Esophagus (tissue), 2 donors: Measurements from ENCODE around the gene AP5B1. TPM values are rescaled to one million over a fixed set of nuclear protein-coding genes. Genes with fewer than 3 reads are reported as not detected.

Experiments
- H3K27ac ChIP-seq, 2 donors: one replicate each; pipeline ENCODE4 v1.5.1; 2013; ENCODE audit warnings: low read depth in 2 of 2, mild to moderate bottlenecking in 2 of 2, inconsistent platforms in 1 of 2, low read length in 1 of 2, moderate library complexity in 1 of 2
- H3K27me3 ChIP-seq, 2 donors: one replicate each; pipeline ENCODE4 v1.6.1; 2013; ENCODE audit warnings: low read length in 2 of 2, control low read depth in 1 of 2, mild to moderate bottlenecking in 1 of 2; ENCODE audit not compliant: insufficient read depth in 2 of 2, control insufficient read depth in 1 of 2
- H3K36me3 ChIP-seq, 2 donors: one replicate each; pipeline ENCODE4 v1.6.1; 2013; ENCODE audit warnings: low read length in 1 of 2; ENCODE audit not compliant: control insufficient read depth in 2 of 2, insufficient read depth in 2 of 2
- H3K4me1 ChIP-seq, 2 donors: one replicate each; pipeline ENCODE4 v1.6.1; 2013; ENCODE audit warnings: low read length in 1 of 2; ENCODE audit not compliant: control insufficient read depth in 2 of 2, insufficient read depth in 2 of 2
- H3K4me3 ChIP-seq, 2 donors: one replicate each; pipeline ENCODE4 v1.5.1; 2013; ENCODE audit warnings: low read length in 2 of 2, mild to moderate bottlenecking in 2 of 2, low read depth in 1 of 2, moderate library complexity in 1 of 2
- H3K9me3 ChIP-seq, 2 donors: one replicate each; pipeline ENCODE4 v1.6.1; 2013; ENCODE audit warnings: mild to moderate bottlenecking in 2 of 2, low read depth in 1 of 2, low read length in 1 of 2, moderate library complexity in 1 of 2; ENCODE audit not compliant: control insufficient read depth in 2 of 2, insufficient read depth in 1 of 2
- WGBS, 2 donors: extraction: QIAGEN DNeasy Blood & Tissue Kit; methylation state at CpG; one replicate each; pipeline ENCODE4 v1.1.7; 2013; 5-methylcytosine and 5-hydroxymethylcytosine counted together
- polyA plus RNA-seq, 2 donors: library from polyadenylated mRNA; stranded (reverse); fragments of 200-250 nt; gene quantifications; one replicate each; pipeline ENCODE4 v1.2.3, GENCODE V29; 2013
- donor health status: healthy with polysubstance abuse.
- donor health status: Bipolar disorder and iron deficiency.

The AP5B1 gene
- polyA plus RNA-seq, 2 donors: 10.1 to 10.9 TPM

DNA sequence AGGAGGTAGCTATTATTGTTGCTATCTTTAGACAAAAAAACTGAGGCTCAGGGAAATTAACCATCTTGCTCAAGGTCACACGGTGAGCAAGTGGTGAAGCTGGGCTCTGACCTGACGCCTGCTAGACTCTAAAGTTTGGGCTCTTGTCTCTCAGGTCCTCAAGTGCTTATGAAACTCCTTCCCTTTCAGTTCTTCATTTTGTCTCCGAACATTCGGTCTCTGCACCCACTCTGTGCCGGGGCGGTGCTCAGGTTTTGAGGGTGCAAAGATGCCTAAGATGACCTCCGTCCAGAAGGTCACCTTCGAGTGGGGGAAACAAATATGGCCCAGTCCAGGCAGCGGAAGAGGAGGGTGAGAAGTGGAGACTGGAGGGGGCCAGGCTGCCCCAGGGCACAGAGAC, 22.1 kb upstream of the AP5B1 start:
- 80 to 86% methylated on average over 9 of the region's 9 CpGs for WGBS, 2 donors

DNA sequence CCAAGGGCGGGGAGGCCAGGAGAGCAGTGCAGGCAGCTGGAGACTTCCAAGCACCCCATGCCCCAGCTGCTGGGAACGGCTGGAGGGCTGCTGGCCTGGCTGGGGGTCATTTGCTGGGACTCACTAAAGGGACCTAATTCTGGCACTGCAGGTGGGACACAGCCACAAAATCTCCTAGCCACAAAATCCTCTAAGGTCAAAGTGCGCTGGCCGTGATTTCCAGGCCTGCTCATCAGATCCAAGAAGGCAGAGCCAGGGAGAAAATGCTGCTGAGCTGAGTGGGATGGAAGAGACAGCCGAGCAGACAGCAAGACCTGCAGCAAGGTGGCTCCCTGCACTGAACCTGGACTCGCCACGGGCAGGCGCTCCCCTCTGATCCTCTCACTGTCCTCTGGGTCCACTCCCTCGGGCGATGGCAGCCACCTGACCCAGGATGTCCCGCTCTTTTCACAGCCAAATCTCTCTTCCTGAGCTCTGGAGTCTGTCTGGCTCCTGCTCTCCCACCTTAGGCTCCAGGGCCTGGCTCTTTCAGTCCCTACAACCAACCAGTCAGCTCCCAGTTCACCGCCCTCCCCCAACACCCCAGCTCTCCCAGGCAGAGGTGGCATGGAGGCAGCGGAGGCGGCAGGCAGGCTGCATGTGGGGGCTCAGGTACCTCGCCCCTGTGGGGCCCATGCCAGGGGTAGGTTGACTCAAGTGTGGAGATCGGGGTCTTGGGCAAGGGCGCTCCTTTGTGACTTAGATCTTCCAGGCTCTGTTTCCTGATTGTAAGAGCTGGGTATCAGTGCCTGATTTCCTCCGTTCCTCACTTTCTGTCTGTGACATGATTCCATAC, 20.6 kb upstream of the AP5B1 start:
- WGBS, 2 donors: 81% methylated on average over 18 of the region's 18 CpGs
- H3K27me3 ChIP-seq: no peaks in the 10 kb centered on the region
- peaks cover 0 to 3% of the 10 kb centered on the region in 2 donors for H3K4me1 ChIP-seq
- H3K4me3 ChIP-seq: no peak overlapping the region
- H3K27ac ChIP-seq: no peak overlapping the region
- peaks cover 0 to 9% of the 10 kb centered on the region in 2 donors for H3K36me3 ChIP-seq
- no peaks in the 10 kb centered on the region for H3K9me3 ChIP-seq

More for the DNA sequence above, 22.1 kb upstream of the AP5B1 start:
- H3K36me3 ChIP-seq: peaks cover 0 to under 1% of the 10 kb centered on the region in 2 donors
- H3K4me1 ChIP-seq: peaks cover 0 to 1% of the 10 kb centered on the region in 2 donors
- no peaks in the 10 kb centered on the region for H3K9me3 ChIP-seq
- H3K27me3 ChIP-seq: no peaks in the 10 kb centered on the region
- H3K27ac ChIP-seq: no peak overlapping the region
- H3K4me3 ChIP-seq: no peak overlapping the region

DNA sequence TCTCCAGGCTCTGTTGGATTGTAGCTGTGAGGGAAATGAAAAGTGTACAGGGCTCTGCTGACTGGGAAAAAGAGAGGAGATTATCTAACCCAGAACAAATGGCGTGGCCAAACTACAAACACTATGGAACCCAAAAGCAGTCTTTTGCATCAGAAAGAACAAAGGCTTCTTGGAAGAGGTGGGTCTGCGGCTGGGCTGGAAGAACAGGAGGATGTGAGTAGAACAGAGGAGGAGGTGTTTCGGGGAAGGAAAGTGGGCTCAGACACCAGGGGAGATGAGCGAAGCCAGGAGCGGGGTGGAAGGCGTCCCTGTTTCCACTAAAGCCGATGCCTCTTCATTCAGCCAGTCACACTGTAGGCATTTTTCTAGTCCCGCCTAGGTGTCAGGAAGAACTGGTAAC, 18.1 kb upstream of the AP5B1 start:
- no peaks in the 10 kb centered on the region for H3K9me3 ChIP-seq
- H3K27ac ChIP-seq: peak overlapping the region in 1 of 2 donors; percentile 17
- peaks cover 0 to 23% of the 10 kb centered on the region in 2 donors for H3K36me3 ChIP-seq
- H3K4me1 ChIP-seq: peaks cover 0 to 11% of the 10 kb centered on the region in 2 donors
- H3K27me3 ChIP-seq: no peaks in the 10 kb centered on the region
- 91 to 92% methylated on average over 8 of the region's 8 CpGs for WGBS, 2 donors
- no peak overlapping the region for H3K4me3 ChIP-seq

DNA sequence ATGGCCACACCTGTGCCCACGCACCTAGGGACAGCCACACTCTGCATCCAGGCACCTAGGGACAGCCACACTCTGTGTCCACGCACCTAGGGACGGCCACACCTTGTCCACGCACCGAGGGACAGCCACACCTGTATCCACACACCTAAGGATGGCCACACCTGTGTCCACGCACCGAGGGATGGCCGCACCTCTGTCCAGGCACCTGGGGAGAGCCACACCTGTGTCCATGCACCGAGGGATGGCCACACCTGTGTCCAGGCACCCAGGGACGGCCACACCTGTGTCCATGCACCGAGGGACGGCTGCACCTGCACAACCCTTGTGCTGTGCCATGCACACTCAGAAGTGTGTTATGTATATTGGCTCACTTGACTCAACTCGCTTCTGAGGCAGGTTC, 16.9 kb upstream of the AP5B1 start:
- Histone ChIP-seq H3K27me3 (no peaks in the 10 kb centered on the region), H3K36me3 (peaks cover 0 to 24% of the 10 kb centered on the region in 2 donors), H3K27ac (peak overlapping the region in 1 of 2 donors; percentile 17), H3K9me3 (no peaks in the 10 kb centered on the region), H3K4me3 (no peak overlapping the region), H3K4me1 (peaks cover 0 to 14% of the 10 kb centered on the region in 2 donors)
- WGBS, 2 donors: 73 to 78% methylated on average over 13 of the region's 13 CpGs

DNA sequence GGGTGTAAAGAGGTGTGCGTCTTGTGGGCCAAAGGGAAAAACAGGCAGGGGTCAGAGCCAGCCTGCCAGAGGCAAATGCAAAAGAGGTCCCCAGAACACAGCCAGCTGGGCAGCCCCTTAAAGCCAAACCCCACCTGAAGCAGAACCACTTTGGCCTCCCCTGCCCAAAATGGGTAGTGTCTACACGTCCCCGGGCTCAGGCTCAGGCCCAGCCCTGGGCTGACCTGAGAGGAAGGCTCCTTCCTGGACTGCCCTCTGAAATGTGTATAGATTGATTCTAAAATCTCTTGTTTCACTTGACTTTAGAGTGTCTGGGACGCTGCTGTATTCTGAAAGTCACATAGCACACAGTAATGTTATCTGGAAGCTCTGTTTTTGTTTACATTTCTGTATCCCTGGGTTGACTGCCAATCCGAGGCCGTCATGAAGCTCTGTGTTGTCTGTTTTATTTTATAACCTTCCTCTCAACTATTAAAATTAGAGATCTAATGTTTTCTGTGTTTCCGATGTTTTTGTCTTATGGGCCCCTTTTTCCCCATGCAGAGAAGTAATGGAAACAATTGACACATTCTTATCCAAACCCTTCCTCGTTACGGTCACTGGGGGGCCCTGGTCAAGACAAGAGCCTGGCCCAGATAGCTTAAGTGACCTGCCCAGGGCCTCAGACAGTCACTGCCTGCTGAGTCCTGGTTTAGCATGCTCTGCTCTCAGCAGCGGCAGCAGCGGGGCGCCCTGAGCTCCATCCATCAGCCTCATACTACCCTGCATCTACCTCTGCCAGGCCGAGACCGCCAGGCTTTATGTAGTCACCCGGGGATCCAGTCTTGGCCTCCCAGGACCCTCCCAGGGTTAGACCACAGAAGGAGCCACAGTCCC, 16.2 kb upstream of the AP5B1 start:
- 75 to 80% methylated on average over 15 of the region's 15 CpGs for WGBS, 2 donors
- Histone ChIP-seq H3K9me3 (no peaks in the 10 kb centered on the region), H3K27me3 (no peaks in the 10 kb centered on the region), H3K4me3 (no peak overlapping the region), H3K36me3 (peaks cover 0 to 24% of the 10 kb centered on the region in 2 donors), H3K4me1 (peaks cover 0 to 18% of the 10 kb centered on the region in 2 donors), H3K27ac (no peak overlapping the region)

DNA sequence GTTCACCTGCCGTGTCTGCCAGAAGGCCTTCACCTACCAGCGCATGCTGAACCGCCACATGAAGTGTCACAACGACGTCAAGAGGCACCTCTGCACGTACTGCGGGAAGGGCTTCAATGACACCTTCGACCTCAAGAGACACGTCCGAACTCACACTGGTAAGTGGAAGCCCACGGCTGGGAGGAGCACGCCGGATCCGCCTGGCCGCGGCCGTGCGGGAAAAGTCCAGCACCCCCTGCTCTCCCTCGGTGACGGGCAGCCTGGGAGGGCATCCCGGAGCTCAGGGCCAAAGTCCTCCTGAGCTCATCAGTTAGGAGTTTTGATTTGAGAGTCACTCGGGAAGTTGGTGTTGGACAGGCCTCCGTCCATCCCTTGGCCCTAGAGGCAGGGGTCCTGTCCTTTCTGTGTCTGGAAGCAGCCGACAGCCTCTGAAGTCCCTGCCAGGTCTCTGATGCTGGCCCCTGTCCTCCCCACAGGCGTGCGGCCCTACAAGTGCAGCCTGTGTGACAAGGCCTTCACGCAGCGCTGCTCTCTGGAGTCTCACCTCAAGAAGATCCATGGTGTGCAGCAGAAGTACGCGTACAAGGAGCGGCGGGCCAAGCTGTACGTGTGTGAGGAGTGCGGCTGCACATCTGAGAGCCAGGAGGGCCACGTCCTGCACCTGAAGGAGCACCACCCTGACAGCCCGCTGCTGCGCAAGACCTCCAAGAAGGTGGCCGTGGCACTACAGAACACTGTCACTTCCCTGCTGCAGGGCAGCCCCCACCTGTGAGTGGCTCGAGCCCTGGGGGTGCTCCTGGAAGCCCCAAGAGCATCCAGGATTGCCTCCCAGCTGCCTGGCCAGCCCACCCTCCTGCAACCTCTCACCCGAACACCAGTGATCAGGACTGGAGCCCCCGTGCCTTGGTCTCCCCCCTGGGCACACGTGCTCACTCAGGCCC, 14.1 kb upstream of the AP5B1 start:
- H3K27me3 ChIP-seq: no peaks in the 10 kb centered on the region
- H3K9me3 ChIP-seq: no peaks in the 10 kb centered on the region
- peaks cover 0 to 27% of the 10 kb centered on the region in 2 donors for H3K36me3 ChIP-seq
- no peak overlapping the region for H3K27ac ChIP-seq
- no peak overlapping the region for H3K4me3 ChIP-seq
- H3K4me1 ChIP-seq: peaks cover 0 to 37% of the 10 kb centered on the region in 2 donors
- 89 to 91% methylated on average over 42 of the region's 42 CpGs for WGBS, 2 donors

DNA sequence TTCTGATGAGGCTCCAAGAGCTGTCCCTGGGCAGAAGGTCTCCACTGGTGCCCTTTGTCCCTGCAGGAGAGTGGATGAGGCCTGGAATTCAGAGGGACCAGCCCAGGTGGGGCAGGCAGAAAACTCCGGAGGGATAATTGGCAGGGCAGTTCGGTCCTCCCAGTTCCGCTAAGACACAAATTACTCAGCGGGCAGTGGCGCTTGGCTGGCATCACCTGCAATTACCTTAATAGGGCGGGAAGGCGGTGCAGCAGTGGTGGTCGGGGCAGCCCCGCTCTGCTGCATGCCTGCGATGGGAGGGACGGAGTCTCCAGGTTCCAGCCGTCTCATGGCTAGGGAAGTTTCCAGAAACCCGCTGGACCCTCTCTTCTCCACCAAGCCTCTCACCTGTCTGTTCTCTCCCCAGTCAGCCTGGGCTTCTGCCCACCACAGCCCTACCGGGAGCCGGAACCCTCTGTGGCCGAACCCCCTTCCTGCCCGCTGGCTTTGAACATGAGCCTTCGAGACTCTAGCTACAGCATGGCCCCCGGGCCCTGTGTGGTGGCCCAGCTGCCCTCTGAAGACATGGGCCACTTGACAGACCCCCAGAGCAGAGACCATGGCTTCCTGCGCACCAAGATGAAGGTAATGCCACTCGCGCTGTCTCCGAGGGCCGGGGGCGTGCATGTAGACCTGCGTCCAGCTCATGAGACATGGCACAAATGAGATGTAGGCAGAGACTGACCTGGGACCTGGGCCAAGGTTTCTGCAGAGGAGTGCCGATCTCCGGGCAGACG, 13.0 kb upstream of the AP5B1 start:
- H3K27me3 ChIP-seq: no peaks in the 10 kb centered on the region
- WGBS, 2 donors: 63 to 73% methylated on average over 29 of the region's 29 CpGs
- peak overlapping the region in 1 of 2 donors; percentile 87 for H3K4me3 ChIP-seq
- H3K27ac ChIP-seq: peak overlapping the region; percentile 65 to 94
- no peaks in the 10 kb centered on the region for H3K9me3 ChIP-seq
- H3K4me1 ChIP-seq: peaks cover 0 to 39% of the 10 kb centered on the region in 2 donors
- peaks cover 0 to 27% of the 10 kb centered on the region in 2 donors for H3K36me3 ChIP-seq

DNA sequence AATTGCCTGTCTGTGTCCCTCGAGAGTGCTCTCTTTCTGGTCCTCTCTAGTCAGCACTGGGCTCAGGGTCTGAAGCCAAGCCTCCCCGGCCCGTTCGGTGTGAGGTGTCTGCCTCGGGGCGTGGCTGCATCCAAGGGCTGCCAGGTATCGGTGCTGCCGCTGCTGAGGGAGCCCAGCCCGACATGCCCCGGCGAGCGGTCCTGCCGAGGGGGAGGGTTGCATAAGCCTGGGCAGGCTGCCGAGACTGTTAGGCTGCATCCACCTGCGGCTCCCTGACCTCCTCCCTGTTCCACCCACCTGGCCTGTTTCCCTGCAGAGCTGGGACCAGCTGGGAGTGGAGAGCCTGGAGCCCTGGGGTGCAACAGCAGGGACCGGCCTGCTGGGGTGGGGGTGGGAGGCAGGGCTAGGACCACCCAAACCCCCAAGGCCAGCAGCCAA, 12.4 kb upstream of the AP5B1 start:
- Histone ChIP-seq H3K9me3 (no peaks in the 10 kb centered on the region), H3K27ac (peak overlapping the region; percentile 94 to 95), H3K27me3 (no peaks in the 10 kb centered on the region), H3K36me3 (peaks cover 0 to 27% of the 10 kb centered on the region in 2 donors), H3K4me3 (peak overlapping the region in 1 of 2 donors; percentile 87), H3K4me1 (peaks cover 0 to 39% of the 10 kb centered on the region in 2 donors)
- WGBS, 2 donors: 33 to 36% methylated on average over 16 of the region's 16 CpGs
